ENCODE data around the gene MANBA. TPM values are rescaled to one million over a fixed set of nuclear protein-coding genes. Genes with fewer than 3 reads are reported as not detected.

MANBA gene
- total and polyA plus RNA-seq, 2 of the 13 experiments (the other 11 are each of a cell fraction or from before 2014, with no cell fraction given) = 11.7 to 33.3 TPM

GRCh38 chr4:102610476-102610875, 150.3 kb downstream of the MANBA start:
- H3K4me3 ChIP-seq (replicated peaks in 1 of 3; ENCODE audit: insufficient read depth in 1 of 3, low read depth in 2 of 3, low read length in 3 of 3) = no peak overlapping the region
- no peaks in the 10 kb centered on the region for H4K20me1 ChIP-seq (ENCODE audit: insufficient read depth, low read length)
- no peaks in the 10 kb centered on the region for H3K79me2 ChIP-seq (ENCODE audit: insufficient read depth, low read length)
- ChIA-PET CTCF (ENCODE audit: low intra/inter-chr PET ratio, low total read pairs) (interaction anchor here (1.4 kb wide), 1 partner anchor 399 kb away, joined by 3 read pairs; no protein-coding TSS in a partner anchor), POLR2A (no interaction called here)
- H3K27me3 ChIP-seq (ENCODE audit: control insufficient read depth in 1 of 2, insufficient read depth in 2 of 2, low read length in 2 of 2) = no peaks in the 10 kb centered on the region
- intact Hi-C loops (cut with micrococcal nuclease; ENCODE audit: unreplicated experiment) = no loop called here
- no peak overlapping the region for H3K9ac ChIP-seq (ENCODE audit: insufficient read depth, low read depth, low read length)
- 97% methylated on average over 3 of the region's 3 CpGs for WGBS (ENCODE audit: low lambda C conversion rate)
- H3K4me2 ChIP-seq (ENCODE audit: low read depth, low read length) = no peak overlapping the region
- H2AFZ ChIP-seq (ENCODE audit: low read length) = no peak overlapping the region
- no peak for ATAC-seq
- H3K27ac ChIP-seq (ENCODE audit: extremely low read length, insufficient read depth, low read length) = no peak overlapping the region
- in situ Hi-C loops (cut with HindIII; ENCODE audit: extremely low pct_ligation_motif_present, low pct_unique_long_range_greater_than_20kb) = loop anchor here (10.0 kb wide), 1 partner anchor 166 kb away; no protein-coding TSS in a partner anchor
- TF ChIP-seq HMG20B (CRISPR knock-in tag; conservative IDR thresholded peaks at IDR 0.05) (no peak), SMAD9 (CRISPR knock-in tag; IDR thresholded peaks at IDR 0.05) (no peak), ZNF678 (CRISPR knock-in tag; IDR thresholded peaks at IDR 0.05) (no peak), ZNF761 (CRISPR knock-in tag; conservative IDR thresholded peaks at IDR 0.05) (no peak), SNAI1 (CRISPR knock-in tag; IDR thresholded peaks at IDR 0.05; ENCODE audit: borderline replicate concordance) (no peak), SNAPC4 (CRISPR knock-in tag; IDR thresholded peaks at IDR 0.05) (no peak), ZKSCAN1 (IDR thresholded peaks at IDR 0.05; ENCODE audit: low read length) (no peak), NFE2L1 (CRISPR knock-in tag; IDR thresholded peaks at IDR 0.05; ENCODE audit: borderline replicate concordance) (no peak), MXI1 (IDR thresholded peaks at IDR 0.05; ENCODE audit: borderline replicate concordance, low read depth, low read length) (no peak), ZSCAN25 (CRISPR knock-in tag; IDR thresholded peaks at IDR 0.05) (no peak), MEIS2 (CRISPR knock-in tag; IDR thresholded peaks at IDR 0.05) (no peak), SRF (IDR thresholded peaks at IDR 0.05; ENCODE audit: low read depth, low read length) (no peak), ZNF839 (CRISPR knock-in tag; IDR thresholded peaks at IDR 0.05; ENCODE audit: borderline replicate concordance) (no peak), GZF1 (CRISPR knock-in tag; IDR thresholded peaks at IDR 0.05) (no peak), CREM (IDR thresholded peaks at IDR 0.05) (no peak), CREM (CRISPR knock-in tag; IDR thresholded peaks at IDR 0.05) (no peak), ZNF75D (CRISPR knock-in tag; IDR thresholded peaks at IDR 0.05; ENCODE audit: borderline replicate concordance) (no peak), ZNF605 (CRISPR knock-in tag; IDR thresholded peaks at IDR 0.05) (no peak)
- no peaks in the 10 kb centered on the region for H3K4me1 ChIP-seq (ENCODE audit: insufficient read depth, low read length)
- peaks cover 33 to 76% of the 10 kb centered on the region in 2 experiments for H3K36me3 ChIP-seq (replicated peaks in 1 of 2; ENCODE audit: control insufficient read depth in 1 of 2, insufficient read depth in 2 of 2, low read length in 2 of 2)
- no peak for FAIRE-seq
- DNase-seq (ENCODE audit: low spot score) = no peak
- no peaks in the 10 kb centered on the region for H3K9me3 ChIP-seq (ENCODE audit: low read length)
- BruUV-seq (replicated peaks) = no TSS peak
